H1 (cell line): Measurements from ENCODE around the gene RNF32. TPM values are rescaled to one million over a fixed set of nuclear protein-coding genes. Genes with fewer than 3 reads are reported as not detected.
"Not testable (repeated sequence)": the region's sequence is repeated elsewhere in the genome, so short reads cannot be mapped to it uniquely, and the experiment has no call there.

Experiments used
- CTCF ChIA-PET: fragments of 300-600 bp; sonication (Branson Sonifier 250); formaldehyde crosslinking; loops from one replicate; lab custom pipeline; 2021; ENCODE audit not compliant: partially characterized antibody; lab: Charles Lee
- POLR2A ChIA-PET: fragments of 300-600 bp; sonication (Branson Sonifier 250); formaldehyde crosslinking; loops from one replicate; lab custom pipeline; 2021; ENCODE audit warnings: inconsistent platforms; ENCODE audit not compliant: partially characterized antibody; lab: Charles Lee
- DNase-seq, 2 experiments: peaks; one replicate each; pipeline versions ENCODE4 v3.0.0 to v3.0.0-alpha.2; 2010 to 2022; ENCODE audit warnings: low spot score in 2 of 2, low read depth in 1 of 2, mixed read lengths in 1 of 2
- FAIRE-seq: peaks from 2 replicates; lab custom pipeline; 2011; peaks lifted over from hg19 to GRCh38; lab: Jason Lieb, UNC
- H2AFZ ChIP-seq: 2 replicates; pipeline ENCODE4 v1.8.1; 2012; ENCODE audit warnings: low read length, inconsistent platforms
- H2AK5ac ChIP-seq: 2 replicates; pipeline ENCODE4 v1.6.1; 2013; ENCODE audit warnings: low read depth, low read length
- H2BK120ac ChIP-seq: replicated peaks from 2 replicates; pipeline ENCODE3; 2013; ENCODE audit warnings: low read depth, low read length, inconsistent platforms
- H2BK12ac ChIP-seq: 2 replicates; pipeline ENCODE4 v1.6.1; 2013; ENCODE audit warnings: low read depth, low read length
- H2BK15ac ChIP-seq: 2 replicates; pipeline ENCODE4 v1.6.1; 2013; ENCODE audit warnings: low read length
- H2BK20ac ChIP-seq: 2 replicates; pipeline ENCODE4 v1.6.1; 2013; ENCODE audit warnings: low read length
- H2BK5ac ChIP-seq: 2 replicates; pipeline ENCODE4 v1.6.1; 2013; ENCODE audit warnings: low read depth, low read length
- H3K14ac ChIP-seq: 2 replicates; pipeline ENCODE4 v1.6.1; 2013; ENCODE audit warnings: inconsistent platforms; ENCODE audit not compliant: insufficient read length
- H3K18ac ChIP-seq: 2 replicates; pipeline ENCODE4 v1.6.1; 2013; ENCODE audit warnings: low read length; ENCODE audit errors: extremely low read depth
- H3K23ac ChIP-seq: 2 replicates; pipeline ENCODE4 v1.6.1; 2013; ENCODE audit warnings: inconsistent platforms; ENCODE audit not compliant: insufficient read length
- H3K23me2 ChIP-seq: 2 replicates; pipeline ENCODE4 v1.6.1; 2013; ENCODE audit warnings: low read depth, low read length
- H3K27ac ChIP-seq: 2 replicates; pipeline ENCODE4 v1.6.1; 2011; ENCODE audit warnings: low read depth, low read length, inconsistent platforms
- H3K27me3 ChIP-seq, 4 experiments: replicated peaks in 1 of 4; 1 replicate in 1 of 4; 2 replicates in 3 of 4; pipeline versions ENCODE4 v1.6.1 to v1.8.1; 2011 to 2013; ENCODE audit warnings: low read length in 3 of 4, mild to moderate bottlenecking in 3 of 4, inconsistent platforms in 2 of 4, mixed read lengths in 2 of 4, moderate library complexity in 1 of 4; ENCODE audit not compliant: control insufficient read depth in 3 of 4, insufficient read depth in 3 of 4; ENCODE audit errors: extremely low read depth in 1 of 4
- H3K36me3 ChIP-seq, 4 experiments: 2 replicates each; pipeline versions ENCODE4 v1.6.1 to v1.8.1; 2011 to 2013; ENCODE audit warnings: mild to moderate bottlenecking in 4 of 4, low read length in 3 of 4, moderate library complexity in 2 of 4, control low read depth in 1 of 4, inconsistent platforms in 1 of 4; ENCODE audit not compliant: insufficient read depth in 4 of 4, control insufficient read depth in 2 of 4
- H3K4ac ChIP-seq: replicated peaks from 2 replicates; pipeline ENCODE3; 2013; ENCODE audit warnings: low read length, low read depth, mixed read lengths, inconsistent platforms; ENCODE audit not compliant: insufficient read length
- H3K4me1 ChIP-seq, 4 experiments: replicated peaks in 1 of 4; 1 replicate in 1 of 4; 2 replicates in 3 of 4; pipeline versions ENCODE4 v1.6.1 to v1.8.1; 2011 to 2013; ENCODE audit warnings: low read length in 3 of 4, inconsistent platforms in 2 of 4, mixed read lengths in 1 of 4; ENCODE audit not compliant: insufficient read depth in 4 of 4, control insufficient read depth in 3 of 4
- H3K4me2 ChIP-seq, 2 experiments: 2 replicates each; pipeline versions ENCODE4 v1.6.1 to v1.8.1; 2011 to 2013; ENCODE audit warnings: low read depth in 2 of 2, low read length in 2 of 2, control low read depth in 1 of 2, inconsistent platforms in 1 of 2, mild to moderate bottlenecking in 1 of 2; ENCODE audit not compliant: insufficient read depth in 1 of 2
- H3K4me3 ChIP-seq, 4 experiments: fragments of 200-600, 300-600 bp in 1 of 4; sonication (generic), shearing (Covaris generic), sonication (Bioruptor Twin) in 1 of 4; 2 replicates each; pipeline versions ENCODE4 v1.5.1 to v1.8.1; 2011 to 2016; ENCODE audit warnings: low read length in 4 of 4, low read depth in 3 of 4, control low read depth in 2 of 4, inconsistent platforms in 2 of 4, mild to moderate bottlenecking in 2 of 4, mixed read lengths in 1 of 4, moderate library complexity in 1 of 4; ENCODE audit not compliant: insufficient read depth in 2 of 4; ENCODE audit errors: extremely low read depth in 1 of 4
- H3K56ac ChIP-seq: replicated peaks from 2 replicates; pipeline ENCODE3; 2013; ENCODE audit warnings: low read depth, mild to moderate bottlenecking, mixed read lengths, low read length, inconsistent platforms; ENCODE audit not compliant: insufficient read length
- H3K79me1 ChIP-seq: 2 replicates; pipeline ENCODE4 v1.6.1; 2013; ENCODE audit warnings: low read depth, low read length, control low read depth
- H3K79me2 ChIP-seq, 2 experiments: 2 replicates each; pipeline versions ENCODE4 v1.6.1 to v1.8.1; 2012 to 2013; ENCODE audit warnings: low read length in 2 of 2, mild to moderate bottlenecking in 2 of 2, inconsistent platforms in 1 of 2; ENCODE audit not compliant: insufficient read depth in 2 of 2, control insufficient read depth in 1 of 2
- H3K9ac ChIP-seq, 4 experiments: replicated peaks in 1 of 4; 1 replicate in 1 of 4; 2 replicates in 3 of 4; pipeline versions ENCODE4 v1.6.1 to v1.8.1; 2011 to 2013; ENCODE audit warnings: low read depth in 3 of 4, low read length in 3 of 4, control low read depth in 2 of 4, mild to moderate bottlenecking in 2 of 4, moderate library complexity in 2 of 4, inconsistent platforms in 1 of 4; ENCODE audit errors: extremely low read depth in 1 of 4
- H3K9me3 ChIP-seq, 2 experiments: 2 replicates each; pipeline versions ENCODE4 v1.6.1 to v1.8.1; 2012 to 2013; ENCODE audit warnings: mild to moderate bottlenecking in 2 of 2, moderate library complexity in 2 of 2, control low read depth in 1 of 2, inconsistent platforms in 1 of 2, low read depth in 1 of 2, low read length in 1 of 2, mixed read lengths in 1 of 2; ENCODE audit not compliant: insufficient read depth in 2 of 2
- H4K20me1 ChIP-seq, 2 experiments: replicated peaks in 1 of 2; 2 replicates each; pipeline versions ENCODE3 to v1.8.1; 2011 to 2013; ENCODE audit warnings: inconsistent platforms in 2 of 2, low read length in 2 of 2, mild to moderate bottlenecking in 1 of 2; ENCODE audit not compliant: insufficient read depth in 2 of 2, control insufficient read depth in 1 of 2
- H4K5ac ChIP-seq: 2 replicates; pipeline ENCODE4 v1.6.1; 2013; ENCODE audit warnings: low read length, low read depth, mixed read lengths, inconsistent platforms; ENCODE audit not compliant: insufficient read length
- H4K8ac ChIP-seq: 2 replicates; pipeline ENCODE4 v1.8.0; 2013; ENCODE audit warnings: mild to moderate bottlenecking, moderate library complexity, low read length, inconsistent platforms; ENCODE audit not compliant: insufficient read depth; ENCODE audit errors: extremely low read depth
- H4K91ac ChIP-seq: replicated peaks from 2 replicates; pipeline ENCODE3; 2013; ENCODE audit warnings: low read length, mixed read lengths, inconsistent platforms; ENCODE audit not compliant: insufficient read length
- CEBPB ChIP-seq: IDR thresholded peaks from 2 replicates; pipeline ENCODE4 v1.6.1; 2012; ENCODE audit warnings: low read depth, low read length
- EGR1 ChIP-seq: IDR thresholded peaks from 2 replicates; pipeline ENCODE4 v1.6.1; 2011; ENCODE audit warnings: low read depth, low read length, borderline replicate concordance
- TCF12 ChIP-seq: IDR thresholded peaks from 2 replicates; pipeline ENCODE4 v1.6.1; 2011; ENCODE audit warnings: low read depth, mild to moderate bottlenecking, low read length
- WGBS, 2 experiments: shearing (Covaris generic) in 1 of 2; methylation state at CpG; one replicate each; pipeline versions ENCODE4 v1.1.6 to v1.1.7; 2013 to 2015; ENCODE audit warnings: low lambda C conversion rate in 2 of 2, mixed read lengths in 2 of 2, inconsistent platforms in 1 of 2, low coverage in 1 of 2, missing lambda C conversion rate in 1 of 2; ENCODE audit not compliant: insufficient replicate concordance in 2 of 2, insufficient coverage in 1 of 2, insufficient read length in 1 of 2; ENCODE audit errors: extremely low coverage in 1 of 2, missing lambda C conversion rate in 1 of 2; 5-methylcytosine and 5-hydroxymethylcytosine counted together
- polyA plus RNA-seq, 7 experiments: library from polyadenylated mRNA; depleted of rRNA in 3 of 7; stranded (reverse) in 5 of 7; unstranded in 2 of 7; fragments of >200 nt in 5 of 7; fragments of 200-250 nt in 2 of 7; gene quantifications; 1 replicate in 5 of 7; 2 replicates in 1 of 7; 4 replicates in 1 of 7; pipeline versions ENCODE4 v1.2.1 to v1.2.3, GENCODE V29; 2011 to 2013; ENCODE audit warnings: missing spikeins in 2 of 7, mixed read lengths in 2 of 7
- total RNA-seq: library from RNA; stranded (reverse); fragmentation: NEBNext Ultra II Directional; extraction: Animal tissue kit (Norgen Biotek cat#: 25700); gene quantifications from 2 replicates; pipeline ENCODE4 v1.2.1, GENCODE V29; 2021

Gene RNF32
- total and polyA plus RNA-seq, 2 of the 8 experiments (the other 6 are each of a cell fraction or from before 2014, with no cell fraction given), result 0.48 to 1.2 TPM

DNA sequence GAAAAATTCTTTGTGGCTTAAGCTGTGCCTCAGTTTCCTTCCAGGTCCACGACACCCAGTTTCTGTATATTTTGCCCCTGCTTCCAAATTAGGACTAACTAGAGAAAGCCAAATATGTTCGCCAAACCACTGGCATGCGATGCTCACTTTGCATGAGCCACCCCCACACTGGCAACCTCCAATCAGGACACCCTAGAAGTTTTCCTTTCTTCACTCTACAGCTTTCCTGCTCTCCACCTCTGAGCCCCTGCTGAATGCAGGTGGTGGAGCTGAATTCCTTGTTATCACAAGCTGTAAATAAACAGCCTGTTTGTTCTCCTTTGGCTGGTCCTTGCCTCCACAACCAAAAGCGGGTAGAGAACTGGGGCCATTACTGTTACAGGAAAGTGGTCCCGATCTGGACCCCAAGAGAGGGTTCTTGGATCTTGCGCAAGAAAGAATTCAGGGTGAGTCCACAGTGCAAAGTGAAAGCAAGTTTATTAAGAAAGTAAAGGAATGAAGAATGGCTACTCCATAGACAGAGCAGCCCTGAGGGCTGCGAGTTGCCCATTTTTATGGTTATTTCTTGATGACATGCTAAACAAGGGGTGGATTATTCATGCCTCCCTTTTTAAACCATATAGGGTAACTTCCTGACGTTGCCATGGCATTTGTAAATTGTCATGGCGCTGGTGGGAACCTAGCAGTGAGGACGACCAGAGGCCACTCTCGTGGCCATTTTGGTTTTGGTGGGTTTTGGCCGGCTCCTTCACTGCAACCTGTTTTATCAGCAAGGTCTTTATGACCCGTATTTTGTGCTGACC is 20.9 kb upstream of the RNF32 start:
- Histone ChIP-seq H2BK20ac (0 out of 2 replicates have a peak overlapping the region, but pooled peaks have one; percentile 73), H4K91ac (peak overlapping the region; percentile 7), H3K27me3 (peaks cover 0 to 22% (median 11%) of the 10 kb centered on the region in 4 experiments; a peak in 5 of 7 replicates), H3K4ac (peak overlapping the region; percentile 6), H3K4me1 (peaks cover 7 to 15% (median 14%) of the 10 kb centered on the region in 4 experiments), H2BK12ac (0 out of 2 replicates have a peak overlapping the region, but pooled peaks have one; percentile 46), H2BK5ac (peak overlapping the region; percentile 67; the same call in 1 of the 2 replicates), H3K18ac (peak overlapping the region; percentile 62), H4K5ac (peak overlapping the region; percentile 51), H3K4me2 (peak overlapping the region; percentile 36 to 42)
- FAIRE-seq, result peak; percentile 24
- H3K4me3 ChIP-seq, H2BK15ac ChIP-seq, H3K23ac ChIP-seq, H3K23me2 ChIP-seq, H2AK5ac ChIP-seq, H3K56ac ChIP-seq, H3K79me2 ChIP-seq, H2BK120ac ChIP-seq, H3K27ac ChIP-seq, DNase-seq, H3K79me1 ChIP-seq, H2AFZ ChIP-seq, H4K8ac ChIP-seq, H4K20me1 ChIP-seq, H3K36me3 ChIP-seq, H3K9ac ChIP-seq, H3K9me3 ChIP-seq, H3K14ac ChIP-seq: not testable (repeated sequence)
- POLR2A ChIA-PET, result interaction anchor here (0.9 to 2.3 kb wide), 5 partner anchors 11 to 40 kb away, joined by 4 to 5 read pairs (median 5); no protein-coding TSS in a partner anchor
- CTCF ChIA-PET, result interaction anchor here (0.8 to 1.9 kb wide), 9 partner anchors 8 to 144 kb away, joined by 3 to 7 read pairs (median 4); no protein-coding TSS in a partner anchor
- TF ChIP-seq CEBPB, result peak; percentile 48; the same call in 1 of the 2 replicates
- TF ChIP-seq EGR1, result peak; percentile 50; the same call in 1 of the 2 replicates
- 0 out of 2 replicates have a peak, but pooled peaks have one; percentile 49 for TF ChIP-seq TCF12
- 74% methylated on average over 13 of the region's 13 CpGs; no CpG with 5 or more reads in 1 of the 2 experiments for WGBS, 2 experiments
